KOPT-K1 (cell line): ENCODE results near the gene SLC6A5.

Experiments used
- H3K27ac ChIP-seq: fragments of 200-600 bp; sonication (generic); 2 replicates; pipeline ENCODE4 v1.5.1; 2016; ENCODE audit warnings: antibody characterized with exemption, mild to moderate bottlenecking, low read depth, low read length; ENCODE audit not compliant: poor library complexity, severe bottlenecking
- H3K36me3 ChIP-seq: fragments of 200-600 bp; sonication (generic); 2 replicates; pipeline ENCODE4 v1.5.1; 2017; ENCODE audit warnings: antibody characterized with exemption, mild to moderate bottlenecking, low read length, moderate library complexity; ENCODE audit not compliant: insufficient read depth
- H3K9me3 ChIP-seq: fragments of 200-600 bp; sonication (generic); 2 replicates; pipeline ENCODE4 v1.5.1; 2017; ENCODE audit warnings: antibody characterized with exemption, low read length, mild to moderate bottlenecking; ENCODE audit not compliant: insufficient read depth, poor library complexity, severe bottlenecking

SLC6A5 gene

GRCh38 chr11:20589796-20590195, 9.6 kb upstream of the SLC6A5 start:
- H3K36me3 ChIP-seq, result no peaks in the 10 kb centered on the region
- H3K9me3 ChIP-seq, result no peaks in the 10 kb centered on the region
- H3K27ac ChIP-seq, result no peak overlapping the region

DNA sequence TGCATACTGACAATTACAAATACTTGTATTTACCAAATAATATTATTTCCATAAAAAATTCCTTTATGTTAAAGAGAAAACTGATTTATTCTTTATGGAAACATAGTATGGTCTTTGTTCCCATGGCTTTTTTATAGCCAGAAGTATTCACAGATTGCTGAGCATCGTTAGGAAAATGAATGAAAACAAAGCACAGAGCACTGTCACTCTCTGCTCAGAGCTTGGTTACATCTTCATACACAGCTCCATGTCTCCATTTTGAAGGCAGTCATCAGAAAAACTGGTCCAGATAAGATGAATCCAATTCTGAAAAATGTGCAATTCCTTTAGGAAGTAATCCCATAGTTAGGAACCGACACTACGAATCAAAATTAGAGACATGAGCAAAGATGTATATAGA, 9.0 kb upstream of the SLC6A5 start:
- H3K36me3 ChIP-seq, result no peaks in the 10 kb centered on the region
- H3K27ac ChIP-seq, result no peak overlapping the region
- no peaks in the 10 kb centered on the region for H3K9me3 ChIP-seq

- Histone ChIP-seq H3K9me3 (peaks cover 5% of the 10 kb centered on the region), H3K27ac (no peak overlapping the region), H3K36me3 (no peaks in the 10 kb centered on the region)
Observed at GRCh38 chr11:20592741-20593140, 6.7 kb upstream of the SLC6A5 start.

GRCh38 chr11:20594274-20595061, 4.9 kb upstream of the SLC6A5 start:
- Histone ChIP-seq H3K36me3 (no peaks in the 10 kb centered on the region), H3K27ac (no peak overlapping the region), H3K9me3 (peaks cover 15% of the 10 kb centered on the region)

DNA sequence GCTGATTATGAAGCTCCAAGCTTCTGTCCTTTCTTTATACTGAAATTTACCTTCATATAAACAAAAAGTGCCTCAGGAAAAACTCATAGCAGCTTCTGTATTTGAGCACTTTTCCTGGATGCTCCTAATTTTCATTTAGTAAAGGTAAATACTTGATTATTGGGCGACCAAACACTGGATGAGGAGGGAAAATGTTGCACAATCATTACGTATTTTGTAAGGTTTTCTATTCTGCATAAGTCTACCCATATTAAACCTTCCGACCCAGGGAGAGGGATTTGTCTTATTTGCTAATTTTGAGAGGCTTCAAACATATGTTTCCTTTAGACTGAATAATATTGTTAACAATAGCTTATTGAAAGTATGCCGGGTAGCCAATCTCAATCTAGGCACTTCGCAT, 4.3 kb upstream of the SLC6A5 start:
- Histone ChIP-seq H3K9me3 (peaks cover 15% of the 10 kb centered on the region), H3K27ac (no peak overlapping the region), H3K36me3 (no peaks in the 10 kb centered on the region)

DNA sequence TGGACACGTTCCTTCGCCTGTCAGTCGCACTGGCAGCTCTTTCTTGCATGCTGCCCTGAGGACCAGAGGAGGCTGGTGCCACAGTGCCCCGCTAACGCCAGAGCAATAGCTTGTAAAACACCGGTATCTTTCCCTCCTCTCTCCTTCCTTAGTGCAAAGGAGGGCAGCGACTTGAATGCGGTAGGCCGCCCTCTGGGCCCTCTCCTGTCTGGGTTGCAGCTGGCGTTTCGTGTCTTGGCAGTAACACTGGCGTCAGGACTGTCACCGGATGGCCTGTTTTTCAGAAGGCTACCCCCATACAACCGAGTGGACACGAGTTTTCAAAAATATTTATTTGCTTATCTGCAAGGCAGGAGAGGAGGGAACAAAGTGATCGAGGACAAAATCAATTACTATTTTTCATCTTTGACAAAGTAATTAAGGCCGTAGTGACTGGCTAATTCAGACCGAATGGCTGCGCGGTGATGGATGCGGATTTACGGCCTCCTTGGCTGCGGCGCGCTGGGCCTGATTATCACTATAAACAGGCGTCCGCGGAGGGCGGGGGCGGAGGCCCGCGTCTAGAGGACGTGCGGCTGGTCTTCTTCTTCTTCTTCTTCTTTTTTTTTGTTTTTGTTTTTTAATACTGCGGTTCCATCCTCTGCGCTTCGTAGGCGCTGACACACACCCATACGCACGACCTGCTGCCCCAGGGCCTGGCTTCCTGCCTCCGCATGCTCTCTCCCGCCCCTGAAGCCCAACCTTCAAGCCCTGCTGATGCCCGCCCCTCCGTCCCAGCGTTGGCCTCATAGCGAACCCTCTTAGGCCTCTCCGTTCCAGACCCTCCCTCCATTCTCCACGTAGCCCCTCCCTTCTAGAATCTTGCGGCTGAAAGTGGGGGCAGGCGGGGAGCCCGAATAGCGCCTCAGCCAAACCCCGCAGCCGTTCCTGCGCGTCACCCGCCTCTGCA, 2.9 kb upstream of the SLC6A5 start:
- Histone ChIP-seq H3K36me3 (no peaks in the 10 kb centered on the region), H3K27ac (no peak overlapping the region), H3K9me3 (peaks cover 15% of the 10 kb centered on the region)

GRCh38 chr11:20597154-20597679, 2.2 kb upstream of the SLC6A5 start:
- Histone ChIP-seq H3K27ac (no peak overlapping the region), H3K36me3 (no peaks in the 10 kb centered on the region), H3K9me3 (peaks cover 15% of the 10 kb centered on the region)

DNA sequence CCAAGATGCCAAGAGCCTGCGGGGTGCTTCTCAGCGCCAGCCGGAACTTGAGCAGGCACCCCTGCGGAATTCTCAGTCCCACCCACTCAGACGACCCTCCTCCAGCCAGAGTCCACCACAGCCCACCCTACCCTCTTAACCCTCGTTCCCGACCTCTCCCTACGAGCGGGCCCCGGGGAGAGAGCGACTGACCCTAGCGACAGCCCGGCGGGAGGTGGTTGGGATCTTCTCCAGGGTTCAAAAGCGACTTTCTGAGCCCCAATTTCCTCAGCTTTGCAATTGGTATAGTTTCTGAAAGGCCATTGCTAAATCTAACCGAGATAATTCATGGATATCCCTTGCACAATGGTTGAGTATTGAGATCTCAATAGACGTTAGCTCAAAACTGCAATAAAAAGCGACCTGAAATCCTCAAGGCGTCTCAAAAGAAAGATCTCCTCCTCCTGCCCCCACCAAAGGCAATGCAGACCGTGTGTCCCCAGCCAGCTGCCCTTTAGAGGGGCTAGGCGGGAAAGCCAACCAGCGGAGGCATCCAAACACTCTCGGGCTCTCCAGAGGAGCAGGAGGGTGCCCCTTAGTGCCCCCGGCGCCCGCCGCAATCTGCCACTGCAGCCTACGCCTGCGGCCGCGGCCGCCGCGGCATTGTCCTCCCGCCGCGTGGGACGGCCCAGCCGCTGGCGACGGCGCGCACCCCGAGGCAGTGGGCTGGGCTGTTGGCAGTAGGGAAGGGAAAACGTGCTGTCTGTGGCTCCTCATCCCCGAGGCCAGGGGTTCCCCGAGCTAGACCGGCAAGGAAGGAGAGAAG, 1.5 kb upstream of the SLC6A5 start:
- peaks cover 15% of the 10 kb centered on the region for H3K9me3 ChIP-seq
- no peaks in the 10 kb centered on the region for H3K36me3 ChIP-seq
- no peak overlapping the region for H3K27ac ChIP-seq

GRCh38 chr11:20598492-20598891, 916 bp upstream of the SLC6A5 start:
- Histone ChIP-seq H3K27ac (no peak overlapping the region), H3K9me3 (peaks cover 15% of the 10 kb centered on the region), H3K36me3 (no peaks in the 10 kb centered on the region)

- Histone ChIP-seq H3K27ac (no peak overlapping the region), H3K36me3 (no peaks in the 10 kb centered on the region), H3K9me3 (peaks cover 15% of the 10 kb centered on the region)
Observed at GRCh38 chr11:20600020-20600346, 575 bp downstream of the SLC6A5 start.

DNA sequence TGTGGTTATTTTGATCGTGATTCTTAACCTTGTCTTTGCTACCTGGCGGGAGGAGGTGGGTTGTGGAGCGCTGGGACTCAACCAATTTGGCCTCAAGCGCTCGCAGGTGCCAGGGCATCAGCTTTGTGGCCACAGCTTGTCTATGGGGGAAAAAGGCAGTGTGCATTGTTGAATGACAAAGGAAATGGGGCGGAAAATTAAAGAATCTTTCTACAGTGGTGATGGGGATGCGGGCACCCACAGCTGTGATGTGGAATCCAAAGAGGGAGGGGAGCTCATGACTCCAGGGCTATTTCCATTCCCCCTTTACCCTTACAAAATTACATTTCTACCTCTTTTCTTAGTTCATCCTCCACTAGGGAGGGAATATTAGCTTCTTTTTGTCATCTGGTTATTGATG, 1.1 kb downstream of the SLC6A5 start:
- H3K36me3 ChIP-seq, result no peaks in the 10 kb centered on the region
- H3K9me3 ChIP-seq, result peaks cover 15% of the 10 kb centered on the region
- no peak overlapping the region for H3K27ac ChIP-seq

DNA sequence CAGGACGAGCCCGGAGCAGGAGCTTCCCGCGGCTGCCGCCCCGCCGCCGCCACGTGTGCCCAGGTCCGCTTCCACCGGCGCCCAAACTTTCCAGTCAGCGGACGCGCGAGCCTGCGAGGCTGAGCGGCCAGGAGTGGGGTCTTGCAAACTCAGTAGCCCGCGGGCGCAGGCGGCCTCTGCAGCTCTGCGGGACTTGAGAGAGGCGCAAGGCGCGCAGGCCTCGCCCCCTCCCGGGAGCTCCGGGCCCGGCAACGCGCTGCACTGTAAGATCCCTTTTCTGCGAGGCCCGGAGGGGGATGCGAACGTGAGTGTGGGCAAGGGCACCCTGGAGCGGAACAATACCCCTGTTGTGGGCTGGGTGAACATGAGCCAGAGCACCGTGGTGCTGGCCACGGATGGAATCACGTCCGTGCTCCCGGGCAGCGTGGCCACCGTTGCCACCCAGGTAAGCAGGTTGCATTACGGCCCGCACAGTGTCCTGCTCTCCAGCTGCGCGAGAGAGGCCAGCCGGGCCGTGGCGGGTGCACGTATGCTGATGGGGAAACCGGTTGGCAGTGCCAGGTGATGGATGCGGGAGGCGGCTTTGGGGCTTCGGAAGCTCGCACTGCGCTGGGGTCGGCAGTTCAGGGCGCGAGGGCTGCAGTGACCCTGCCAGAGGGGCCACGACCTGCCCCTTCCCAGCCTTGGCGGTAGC, 2.0 kb downstream of the SLC6A5 start:
- Histone ChIP-seq H3K27ac (no peak overlapping the region), H3K9me3 (peaks cover 15% of the 10 kb centered on the region), H3K36me3 (no peaks in the 10 kb centered on the region)

- Histone ChIP-seq H3K27ac (no peak overlapping the region), H3K36me3 (no peaks in the 10 kb centered on the region), H3K9me3 (no peaks in the 10 kb centered on the region)
Observed at GRCh38 chr11:20604295-20604803, 4.9 kb downstream of the SLC6A5 start.

- no peaks in the 10 kb centered on the region for H3K36me3 ChIP-seq
- H3K9me3 ChIP-seq, result no peaks in the 10 kb centered on the region
Observed at GRCh38 chr11:20604864-20605601, 5.6 kb downstream of the SLC6A5 start.

More at GRCh38 chr11:20604864-20605601, 5.6 kb downstream of the SLC6A5 start:
- H3K27ac ChIP-seq, result no peak overlapping the region
